DMS 273 (cell line): ENCODE measurements around the gene CAPN13.

Experiments used
- DNase-seq: peaks from one replicate; lab custom pipeline; 2025; ENCODE audit not compliant: unreplicated experiment; lab: John Stamatoyannopoulos, UW

The CAPN13 gene

GRCh38 chr2:30686000-30686399, 121.2 kb downstream of the CAPN13 start:
- DNase-seq = peak; percentile 59

GRCh38 chr2:30684996-30685395, 122.2 kb downstream of the CAPN13 start:
- no peak for DNase-seq

GRCh38 chr2:30684516-30684915, 122.7 kb downstream of the CAPN13 start:
- no peak for DNase-seq

GRCh38 chr2:30684026-30684425, 123.2 kb downstream of the CAPN13 start:
- no peak for DNase-seq

- DNase-seq = no peak
Observed at GRCh38 chr2:30683236-30683956, 123.8 kb downstream of the CAPN13 start.

GRCh38 chr2:30681022-30681421, 126.2 kb downstream of the CAPN13 start:
- no peak for DNase-seq

GRCh38 chr2:30680121-30680520, 127.1 kb downstream of the CAPN13 start:
- DNase-seq = no peak

- peak; percentile 31 for DNase-seq
Observed at GRCh38 chr2:30679426-30680088, 127.7 kb downstream of the CAPN13 start.

GRCh38 chr2:30678410-30679137, 128.7 kb downstream of the CAPN13 start:
- DNase-seq = no peak

- DNase-seq = no peak
Observed at GRCh38 chr2:30677861-30678385, 129.3 kb downstream of the CAPN13 start.

- DNase-seq = no peak
Observed at GRCh38 chr2:30677231-30677630, 130.0 kb downstream of the CAPN13 start.

- DNase-seq = no peak
Observed at GRCh38 chr2:30675758-30676157, 131.5 kb downstream of the CAPN13 start.

- DNase-seq = no peak
Observed at GRCh38 chr2:30673127-30673526, 134.1 kb downstream of the CAPN13 start.
